ENCODE results near the gene ANKRD6.

The ANKRD6 gene

DNA sequence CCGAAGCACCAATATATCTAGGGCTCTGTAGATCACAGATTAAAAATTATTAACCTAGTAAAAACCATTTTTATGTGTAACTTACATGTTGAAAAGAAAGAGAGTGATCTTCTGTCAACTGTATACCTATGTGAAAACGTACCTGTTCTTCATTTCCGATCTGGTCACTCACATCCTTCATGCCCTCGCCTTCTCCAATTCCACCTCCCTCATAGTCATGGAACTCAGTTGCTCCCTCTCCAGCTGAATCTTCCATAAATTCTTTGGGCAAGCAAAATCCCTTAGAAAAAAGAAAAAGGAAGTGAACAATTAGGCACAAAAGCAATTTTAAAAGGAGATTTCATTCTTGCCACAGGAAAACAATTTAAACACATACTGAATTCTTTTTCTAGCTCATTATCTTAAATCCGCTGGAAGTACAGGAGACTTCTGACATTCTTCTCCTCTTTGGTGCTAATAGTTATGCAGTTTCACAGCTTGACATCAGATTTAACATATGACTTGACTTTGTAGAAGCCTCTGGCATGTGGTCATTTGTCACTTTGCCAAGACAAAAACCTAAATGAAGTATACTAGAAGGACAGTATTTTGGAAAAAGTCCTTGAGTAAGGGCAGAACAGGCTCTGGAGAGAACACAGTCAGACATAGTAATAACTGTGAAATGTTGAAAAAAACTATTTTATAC, 235.1 kb downstream of the ANKRD6 start:
- DNase-seq = no peak

DNA sequence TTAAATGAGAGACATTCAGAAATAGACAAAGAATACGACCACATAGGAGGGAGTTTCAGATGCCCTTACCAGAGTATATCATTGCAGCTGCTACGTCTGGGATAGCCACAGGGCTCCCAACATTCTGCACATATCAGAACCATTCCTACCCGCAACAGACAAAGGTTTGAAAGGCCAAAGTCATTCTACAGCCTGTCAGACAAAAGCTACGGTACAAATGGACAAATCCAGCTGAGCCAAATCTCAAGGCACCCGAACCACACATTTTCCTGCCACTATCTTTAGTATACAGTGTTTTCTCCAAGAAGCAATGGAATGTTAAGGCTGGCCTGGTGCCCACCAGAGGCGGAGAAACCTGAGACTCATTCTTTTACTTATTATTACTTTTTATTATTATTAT, 236.1 kb downstream of the ANKRD6 start:
- DNase-seq = no peak

DNA sequence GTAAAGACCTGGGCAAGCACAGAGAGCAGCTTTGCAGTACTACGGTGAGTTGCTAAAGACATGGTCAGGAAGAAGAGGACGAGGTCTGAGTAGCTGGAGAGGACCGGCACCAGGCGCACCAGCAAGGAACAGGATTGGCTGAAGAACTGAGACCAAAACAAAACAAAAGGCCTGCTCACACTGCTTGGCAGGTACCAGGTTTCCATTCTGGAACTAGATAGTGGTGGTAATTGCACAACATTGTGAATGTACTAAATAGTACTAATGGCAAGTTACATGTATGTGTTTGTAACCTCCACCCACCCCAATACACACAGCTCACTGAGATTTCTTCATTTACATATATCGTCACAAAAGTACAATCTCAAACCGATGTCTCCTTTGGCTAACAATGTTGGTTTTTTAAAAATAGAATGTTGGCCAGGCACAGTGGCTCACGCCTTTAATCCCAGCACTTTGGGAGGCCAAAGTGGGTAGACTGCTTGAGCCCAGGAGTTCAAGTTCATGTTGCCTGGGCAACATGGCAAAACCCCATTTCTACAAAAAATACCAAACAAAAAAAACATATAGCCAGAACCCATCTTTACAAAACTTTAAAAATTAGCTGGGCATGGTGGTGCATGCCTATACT, 238.1 kb downstream of the ANKRD6 start:
- DNase-seq = no peak

DNA sequence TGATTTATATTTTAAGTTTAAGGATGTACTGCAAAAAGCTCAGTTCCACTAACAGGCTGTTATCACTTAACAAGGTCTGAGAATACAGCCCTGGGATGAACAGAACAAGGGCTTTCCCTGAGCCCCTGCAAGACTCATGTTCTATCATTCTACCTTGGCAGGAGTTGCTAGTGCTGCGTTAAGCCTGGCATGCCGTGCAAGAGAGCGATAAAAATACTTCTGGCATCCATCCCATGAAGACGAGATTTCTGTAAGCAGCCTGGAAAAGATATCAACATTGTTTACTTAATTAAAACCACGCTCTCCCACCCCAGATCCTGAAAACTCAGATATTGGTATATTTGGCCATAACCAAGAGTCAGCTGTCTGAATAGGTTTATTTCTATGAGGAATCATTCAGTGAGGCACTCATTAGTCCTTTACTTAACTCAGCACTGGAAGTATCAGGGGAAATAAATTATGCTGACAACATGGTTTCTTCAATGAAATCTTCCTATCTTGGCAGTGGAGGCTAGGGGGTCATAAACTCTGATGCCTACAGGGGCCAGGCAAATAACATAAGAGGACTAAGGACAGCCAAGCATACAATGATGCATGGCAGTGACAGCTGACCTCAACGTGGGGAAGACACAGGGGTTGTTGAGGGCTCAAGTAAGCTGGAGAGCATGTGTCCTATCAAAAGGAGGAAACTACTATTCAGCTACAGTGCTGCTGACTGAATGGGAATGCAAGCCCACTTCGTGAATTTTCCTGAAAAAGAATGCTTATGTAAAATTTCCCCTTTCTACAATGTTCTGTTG, 243.2 kb downstream of the ANKRD6 start:
- DNase-seq = no peak

DNA sequence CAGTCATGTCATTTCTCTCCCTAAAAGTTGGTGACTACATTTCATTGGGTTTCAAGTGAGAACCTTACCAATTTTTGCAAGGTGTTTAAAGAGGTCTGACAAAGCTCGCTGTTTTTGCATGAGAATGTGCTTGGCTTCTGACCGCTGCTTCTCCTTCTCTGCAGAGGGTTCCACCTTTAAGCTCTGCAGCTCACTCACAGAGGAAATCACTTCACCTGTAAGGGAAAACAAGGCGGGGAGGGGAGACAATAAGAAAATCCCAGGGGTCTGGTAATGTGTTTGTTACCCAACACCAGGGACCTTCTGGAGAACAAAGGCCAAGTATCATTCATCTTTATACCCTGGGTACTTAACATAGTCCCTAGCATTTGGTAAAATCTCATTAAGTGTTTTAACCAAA, 245.6 kb downstream of the ANKRD6 start:
- DNase-seq = no peak

DNA sequence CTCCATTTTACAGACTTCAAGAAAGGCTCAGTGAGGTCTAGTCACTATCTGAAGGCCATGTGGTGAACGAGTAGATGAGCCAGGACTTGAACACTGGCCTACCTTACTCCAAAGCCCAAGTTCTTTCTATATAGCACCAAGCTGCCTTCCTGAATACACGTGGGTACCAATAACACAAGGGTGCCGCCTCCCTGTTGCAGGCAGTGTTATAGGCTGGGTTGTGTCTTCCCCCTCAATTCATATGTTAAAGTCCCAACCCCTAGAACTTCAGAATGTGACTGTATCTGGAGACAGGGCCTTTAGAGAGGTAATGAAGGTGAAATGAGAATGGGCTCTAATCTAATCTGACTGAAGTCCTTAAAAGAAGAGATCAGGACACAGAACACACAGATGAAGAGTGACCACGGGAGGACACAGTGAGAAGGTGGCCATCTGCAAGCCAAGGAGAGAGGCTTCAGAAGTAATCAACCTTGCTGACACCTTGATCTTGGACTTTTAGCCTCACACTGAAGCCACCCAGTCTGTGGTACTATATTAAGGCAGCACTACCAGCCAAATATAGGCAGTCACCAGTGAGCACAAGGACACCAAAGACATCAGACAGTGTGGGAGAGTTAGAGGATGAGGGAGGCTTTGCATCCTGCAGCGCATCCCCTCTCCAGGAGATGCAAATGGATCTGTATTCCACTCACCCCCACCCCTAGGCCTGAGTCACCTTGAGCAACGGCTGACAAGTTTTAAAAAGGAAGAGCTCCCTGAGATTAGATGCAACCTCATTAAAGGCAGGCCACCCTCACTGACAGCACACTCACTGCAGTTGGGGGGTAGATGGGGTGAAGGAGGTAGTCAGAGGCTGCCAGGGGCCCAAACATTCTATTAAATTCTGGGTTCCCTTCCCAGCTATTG, 246.5 kb downstream of the ANKRD6 start:
- no peak for DNase-seq

DNA sequence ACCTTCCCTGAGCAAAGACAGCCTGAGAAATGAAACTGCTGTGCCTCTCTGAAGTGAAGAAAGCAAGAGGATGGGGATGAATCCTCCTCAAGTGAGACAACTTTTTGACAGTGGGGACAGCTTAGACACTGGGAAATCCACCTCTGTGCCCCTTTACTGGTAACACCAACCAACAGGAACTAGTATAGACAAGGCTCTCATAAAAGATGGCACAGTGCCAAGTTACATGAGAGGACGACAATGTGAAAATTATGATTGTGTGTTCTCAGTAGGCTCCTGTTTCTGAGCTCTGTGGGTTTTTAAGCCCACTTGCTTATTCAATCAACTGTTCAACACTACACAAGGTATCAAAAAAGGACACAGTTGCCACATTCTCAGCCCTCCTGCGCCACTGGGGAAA, 247.2 kb downstream of the ANKRD6 start:
- no peak for DNase-seq

DNA sequence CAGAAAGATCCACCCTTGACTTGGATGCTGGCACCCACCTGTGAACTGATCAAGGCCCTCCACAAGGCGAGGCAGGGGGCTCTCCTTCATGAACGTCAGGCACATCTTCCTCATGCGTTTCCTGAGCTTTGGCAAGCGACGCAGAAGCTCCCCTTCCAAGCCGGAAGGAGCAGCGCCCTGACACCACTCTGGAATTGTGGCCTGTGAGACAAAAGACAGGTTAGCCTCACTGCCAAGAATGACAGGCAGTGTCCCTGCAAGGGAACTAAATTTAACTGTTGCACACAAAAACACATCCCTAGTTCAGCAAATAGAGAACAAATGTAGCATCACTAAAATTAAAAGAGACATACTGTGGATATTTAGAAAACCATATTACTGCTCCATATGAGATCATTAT, 247.6 kb downstream of the ANKRD6 start:
- DNase-seq = no peak

DNA sequence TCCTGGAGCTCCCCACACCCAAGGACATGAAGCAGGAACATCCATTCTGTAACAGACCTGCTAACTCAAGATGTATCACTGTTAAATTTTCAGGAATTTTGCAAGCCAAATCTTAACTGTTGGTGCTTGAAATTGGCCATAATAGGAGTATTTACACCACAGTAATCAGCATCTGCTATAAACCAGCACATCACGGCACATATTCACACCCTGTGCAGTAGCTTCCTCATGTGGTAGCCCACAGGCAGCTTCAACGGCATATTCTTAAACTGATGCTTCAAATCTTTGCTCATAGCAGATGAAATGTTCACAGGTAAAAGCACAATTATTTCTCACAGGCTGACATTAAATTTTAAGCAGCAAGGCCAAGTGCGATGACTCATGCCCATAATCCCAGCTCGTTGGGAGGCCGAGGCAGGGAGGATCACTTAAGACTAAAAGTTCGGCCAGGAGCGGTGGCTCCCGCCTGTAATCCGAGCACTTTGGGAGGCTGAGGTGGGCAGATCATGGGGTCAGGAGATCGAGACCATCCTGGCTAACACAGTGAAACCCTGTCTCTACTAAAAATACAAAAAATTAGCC, 249.1 kb downstream of the ANKRD6 start:
- DNase-seq = no peak

DNA sequence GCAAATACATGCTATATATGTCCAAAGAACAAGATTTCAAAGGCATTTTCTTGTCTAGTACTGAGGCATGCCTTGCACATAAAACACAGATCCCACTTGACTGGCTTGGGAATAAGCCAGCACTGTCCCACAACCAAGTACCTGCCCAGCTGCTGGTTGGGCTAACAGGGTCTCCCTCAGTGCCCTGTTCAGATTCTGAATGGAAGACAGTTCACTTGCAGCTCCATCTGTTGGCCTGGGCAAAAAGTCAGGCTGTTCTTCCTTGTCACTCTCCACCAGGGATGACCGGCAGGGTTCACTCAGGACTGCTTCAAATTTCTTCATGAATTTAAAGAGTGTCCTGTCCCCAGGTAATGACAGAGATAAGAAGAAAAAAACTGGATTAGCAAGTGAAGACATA, 250.0 kb downstream of the ANKRD6 start:
- no peak for DNase-seq
